K562 (cell line): ENCODE measurements around the gene HSPA1B. TPM values are rescaled to one million over a fixed set of nuclear protein-coding genes. Genes with fewer than 3 reads are reported as not detected.

ENCODE experiments used
- ASH1L ChIP-seq: fragments of 450-650 bp; IDR thresholded peaks from 2 replicates; pipeline ENCODE4 v1.6.1; 2018; ENCODE audit warnings: borderline replicate concordance, mild to moderate bottlenecking, low read depth; ENCODE audit not compliant: partially characterized antibody
- ATF6 ChIP-seq: sonication (generic); formaldehyde crosslinking; IDR thresholded peaks from 2 replicates; pipeline ENCODE4 v1.4.0; 2020; ENCODE audit warnings: mild to moderate bottlenecking, missing genetic modification reagents
- BHLHE40 ChIP-seq: IDR thresholded peaks from 2 replicates; pipeline ENCODE4 v1.6.1; 2011; ENCODE audit warnings: low read length, improper control_type of control experiment
- CBX2 ChIP-seq: fragments of 200-600 bp; sonication (generic); IDR thresholded peaks from one replicate; pipeline ENCODE4 v1.6.1; 2012; ENCODE audit warnings: mild to moderate bottlenecking, low read length, inconsistent platforms; ENCODE audit not compliant: insufficient read depth, poor library complexity, severe bottlenecking
- CBX3 ChIP-seq, 2 experiments: IDR thresholded peaks; 1 replicate in 1 of 2; 2 replicates in 1 of 2; pipeline ENCODE4 v1.6.1; 2012; ENCODE audit warnings: inconsistent platforms in 2 of 2, low read length in 2 of 2, borderline replicate concordance in 1 of 2, control low read depth in 1 of 2
- CCNT2 ChIP-seq: IDR thresholded peaks from 2 replicates; pipeline ENCODE4 v1.6.1; 2011; ENCODE audit warnings: borderline replicate concordance, low read depth, mild to moderate bottlenecking, moderate library complexity, mixed read lengths, low read length; ENCODE audit not compliant: insufficient read length; ENCODE audit errors: extremely low read depth
- CEBPZ ChIP-seq: fragments of 150-350 bp; IDR thresholded peaks from 2 replicates; pipeline ENCODE4 v1.6.1; 2014; ENCODE audit warnings: low read depth, mild to moderate bottlenecking, low read length, borderline replicate concordance
- CREBBP ChIP-seq: IDR thresholded peaks from one replicate; pipeline ENCODE4 v1.6.1; 2012; ENCODE audit warnings: low read depth, mild to moderate bottlenecking, control low read depth, inconsistent platforms, low read length
- DDX20 ChIP-seq: fragments of 450-650 bp; IDR thresholded peaks from 2 replicates; pipeline ENCODE4 v1.6.1; 2016; ENCODE audit warnings: missing genetic modification characterization, low read depth, mild to moderate bottlenecking, missing compliant biosample characterization, moderate library complexity
- EGR1 ChIP-seq: fragments of 450-650 bp; conservative IDR thresholded peaks from 2 replicates; pipeline ENCODE4 v1.6.1; 2017; ENCODE audit warnings: mild to moderate bottlenecking
- HES1 ChIP-seq: fragments of 450-650 bp; IDR thresholded peaks from 2 replicates; pipeline ENCODE4 v1.6.1; 2016; ENCODE audit warnings: low read depth, mild to moderate bottlenecking, moderate library complexity
- KAT2B ChIP-seq: IDR thresholded peaks from one replicate; pipeline ENCODE4 v1.6.1; 2012; ENCODE audit warnings: low read depth, mild to moderate bottlenecking, control low read depth, inconsistent platforms, low read length, moderate library complexity
- KLF1 ChIP-seq: fragments of 450-650 bp; IDR thresholded peaks from 2 replicates; pipeline ENCODE4 v1.6.1; 2016; ENCODE audit warnings: missing genetic modification characterization, missing compliant biosample characterization
- NFYB ChIP-seq: IDR thresholded peaks from 2 replicates; pipeline ENCODE4 v1.6.1; 2011; ENCODE audit warnings: mild to moderate bottlenecking, moderate library complexity; ENCODE audit not compliant: insufficient read length; ENCODE audit errors: extremely low read depth
- PHB ChIP-seq: fragments of 250-450 bp; sonication (Bioruptor Pico); IDR thresholded peaks from 2 replicates; pipeline ENCODE4 v1.5.0; 2021
- PKNOX1 ChIP-seq: fragments of 450-650 bp; IDR thresholded peaks from 2 replicates; pipeline ENCODE4 v1.6.1; 2016
- TBP ChIP-seq: optimal IDR thresholded peaks from 2 replicates; pipeline ENCODE3; 2011; ENCODE audit warnings: low read depth, low read length, improper control_type of control experiment
- TEAD2 ChIP-seq: fragments of 450-650 bp; IDR thresholded peaks from 2 replicates; pipeline ENCODE4 v1.6.1; 2016; ENCODE audit warnings: missing genetic modification characterization, control low read depth, missing compliant biosample characterization
- ZNF133 ChIP-seq: fragments of 250-450 bp; sonication (Bioruptor Pico); IDR thresholded peaks from 2 replicates; pipeline ENCODE4 v1.4.0; 2020; ENCODE audit warnings: mild to moderate bottlenecking
- ZNF561 ChIP-seq: fragments of 450-650 bp; formaldehyde crosslinking; conservative IDR thresholded peaks from 2 replicates; pipeline ENCODE4 v1.4.0; 2020; ENCODE audit warnings: mild to moderate bottlenecking, moderate library complexity
- polyA plus RNA-seq, 8 experiments: library from polyadenylated mRNA; depleted of rRNA in 4 of 8; stranded (reverse) in 5 of 8; unstranded in 3 of 8; fragments of >200 nt; fragmentation: Nextera tagmentation in 2 of 8; fragmentation: Illumina TruSeq in 1 of 8; extraction: Ambion mirVana in 2 of 8; extraction: Trizol in 1 of 8; gene quantifications; 2 replicates each; pipeline versions ENCODE4 v1.2.1 to v1.2.3, GENCODE V29; 2011 to 2014; ENCODE audit warnings: inconsistent platforms in 1 of 8, missing spikeins in 1 of 8
- total RNA-seq, 7 experiments: library from RNA; depleted of rRNA in 6 of 7; stranded (reverse); fragments of >200 nt in 6 of 7; fragmentation: Illumina TruSeq in 2 of 7; extraction: Trizol in 2 of 7; gene quantifications; 2 replicates each; pipeline versions ENCODE4 v1.2.1 to v1.2.3, GENCODE V29; 2011 to 2021; ENCODE audit warnings: low replicate concordance in 1 of 7

Gene HSPA1B
- total and polyA plus RNA-seq, 9 of the 15 experiments (the other 6 are each of a cell fraction or from before 2014, with no cell fraction given): 0.27 to 227 (median 51.2) TPM

GRCh38 chr6:31806470-31807272 lies 20.9 kb upstream of the HSPA1B start, which contains the start of gene LSM2 (continued):
- TF ChIP-seq ATF6 (peak; percentile 86; the same call in 1 of the 2 replicates), HES1 (peak; percentile 23; the same call in 1 of the 2 replicates), ZNF133 (no peak), CCNT2 (peak; percentile 98), EGR1 (peak; percentile 41; the same call in 1 of the 2 replicates), TEAD2 (0 out of 2 replicates have a peak, but pooled peaks have one; percentile 25), CREBBP (no peak), CEBPZ (no peak), ASH1L (no peak), KAT2B (peak; percentile 67), NFYB (no peak), PHB (CRISPR knock-in tag) (peak; percentile 83; the same call in 1 of the 2 replicates), ZNF561 (CRISPR knock-in tag) (0 out of 2 replicates have a peak, but pooled peaks have one; percentile 18), PKNOX1 (peak; percentile 29; the same call in 1 of the 2 replicates), KLF1 (tag) (peak; percentile 63; the same call in 1 of the 2 replicates), CBX2 (no peak), TBP (peak; percentile 89), DDX20 (tag) (no peak), BHLHE40 (no peak; the same call in 1 of the 2 replicates), CBX3 (IDR thresholded peaks at IDR 0.05; ENCODE audit: borderline replicate concordance in 1 of 2, low read length in 2 of 2) (peak in 1 of 2 experiments; percentile 67; a peak in 2 of 3 replicates)
